Spinal cord (tissue), 10 donors: ENCODE data around the gene SSBP4. TPM values are rescaled to one million over a fixed set of nuclear protein-coding genes. Genes with fewer than 3 reads are reported as not detected.

Source experiments
- DNase-seq, 6 donors: peaks; one replicate each; pipeline versions ENCODE4 v3.0.0 to v3.0.0-alpha.2; 2013 to 2015; ENCODE audit warnings: low spot score in 6 of 6, low read depth in 4 of 6
- H3K27ac ChIP-seq: one replicate; pipeline ENCODE4 v1.5.1; 2013; ENCODE audit warnings: low read depth, low read length, control low read depth
- H3K27me3 ChIP-seq: one replicate; pipeline ENCODE4 v1.6.1; 2013; ENCODE audit warnings: low read length; ENCODE audit not compliant: control insufficient read depth, insufficient read depth
- H3K36me3 ChIP-seq: one replicate; pipeline ENCODE4 v1.6.1; 2013; ENCODE audit warnings: low read length; ENCODE audit not compliant: control insufficient read depth, insufficient read depth
- H3K4me1 ChIP-seq: one replicate; pipeline ENCODE4 v1.6.1; 2013; ENCODE audit warnings: low read length; ENCODE audit not compliant: control insufficient read depth, insufficient read depth
- H3K4me3 ChIP-seq: one replicate; pipeline ENCODE4 v1.5.1; 2013; ENCODE audit warnings: low read depth, low read length, control low read depth
- H3K9me3 ChIP-seq: one replicate; pipeline ENCODE4 v1.6.1; 2013; ENCODE audit warnings: low read length; ENCODE audit not compliant: control insufficient read depth, insufficient read depth
- WGBS: methylation state at CpG from one replicate; pipeline ENCODE4 v1.1.5; 2013; ENCODE audit warnings: missing lambda C conversion rate; ENCODE audit not compliant: insufficient coverage; 5-methylcytosine and 5-hydroxymethylcytosine counted together
- polyA plus RNA-seq, 2 donors: library from polyadenylated mRNA; unstranded; fragments of 120-200 nt; gene quantifications; one replicate each; pipeline ENCODE4 v1.2.1, GENCODE V29; 2013; ENCODE audit not compliant: insufficient read length in 2 of 2
- total RNA-seq, 2 donors: library from RNA; depleted of rRNA in 1 of 2; stranded (reverse); fragments of 120-200 nt in 1 of 2; fragments of >200 nt in 1 of 2; gene quantifications; one replicate each; pipeline versions ENCODE4 v1.2.3 to v1.2.4, GENCODE V29; 2013 to 2014
- donor health status: healthy.

SSBP4 gene
- total and polyA plus RNA-seq, 4 donors: 33.5 to 166 (median 128) TPM

DNA sequence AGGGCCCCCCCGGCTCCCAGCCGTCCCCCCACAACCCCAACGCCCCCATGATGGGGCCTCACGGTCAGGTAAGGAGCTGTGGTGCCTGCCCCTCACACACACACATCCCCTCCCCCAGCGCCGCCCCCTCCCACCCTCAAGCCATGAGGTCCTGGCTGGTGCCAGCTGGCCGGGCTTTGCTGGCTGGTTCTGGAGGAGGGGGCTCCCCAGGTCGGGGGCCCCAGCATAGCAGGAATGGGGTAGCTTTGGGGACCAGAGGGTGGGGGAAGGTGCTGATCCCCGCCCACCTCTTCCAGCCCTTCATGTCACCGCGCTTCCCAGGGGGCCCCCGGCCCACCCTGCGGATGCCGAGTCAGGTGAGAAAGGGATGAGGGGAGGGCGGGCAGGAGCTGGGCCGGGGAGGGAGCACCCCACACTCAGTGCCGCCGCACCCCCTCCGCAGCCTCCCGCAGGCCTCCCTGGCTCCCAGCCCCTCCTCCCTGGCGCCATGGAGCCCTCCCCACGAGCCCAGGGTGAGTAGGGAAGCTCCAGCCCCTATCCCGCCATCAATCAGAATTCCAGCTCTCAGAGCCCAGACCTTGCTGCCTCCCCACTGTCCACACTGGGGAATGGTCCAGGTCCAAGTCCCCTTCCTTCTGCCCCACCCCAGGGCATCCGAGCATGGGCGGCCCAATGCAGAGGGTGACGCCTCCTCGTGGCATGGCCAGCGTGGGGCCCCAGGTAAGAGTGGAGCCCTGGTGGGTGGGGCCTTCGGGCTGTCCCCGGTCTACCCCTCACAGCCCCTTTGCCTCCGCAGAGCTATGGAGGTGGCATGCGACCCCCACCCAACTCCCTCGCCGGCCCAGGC is 12.4 kb downstream of the SSBP4 start:
- DNase-seq: no peak
- H3K27ac ChIP-seq: no peak overlapping the region
- peaks cover 69% of the 10 kb centered on the region for H3K4me1 ChIP-seq

DNA sequence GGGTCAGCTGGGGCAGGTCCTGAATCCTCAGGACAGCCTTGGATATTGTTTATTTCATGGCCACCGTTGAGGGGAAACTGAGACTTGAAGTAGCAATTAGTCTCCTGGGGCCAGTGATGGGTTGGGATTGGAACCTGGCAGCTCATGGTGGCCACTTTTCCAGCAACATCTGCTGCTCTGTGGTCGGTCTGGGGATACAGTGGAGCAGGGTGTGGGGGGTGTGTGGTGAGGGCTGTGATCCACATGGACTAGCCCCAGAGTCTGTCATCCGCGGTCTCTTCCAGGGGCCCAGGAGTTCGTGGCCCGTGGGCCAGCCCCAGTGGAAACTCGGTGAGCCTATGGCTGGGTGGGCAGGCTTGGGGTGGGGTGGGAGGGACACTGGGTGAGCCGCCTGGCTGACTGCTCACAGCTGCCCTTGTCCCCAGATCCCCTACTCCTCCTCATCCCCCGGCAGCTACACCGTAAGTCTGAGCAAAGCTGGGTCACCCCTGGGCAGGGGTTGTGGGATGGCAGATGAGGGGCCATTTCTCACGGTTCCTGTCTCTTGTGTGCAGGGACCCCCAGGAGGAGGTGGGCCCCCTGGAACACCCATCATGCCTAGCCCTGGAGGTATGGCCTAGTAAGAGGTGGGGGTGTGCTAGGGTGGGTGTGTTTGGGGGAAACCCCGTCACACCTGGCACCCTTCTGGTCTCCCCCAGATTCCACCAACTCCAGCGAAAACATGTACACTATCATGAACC is 13.2 kb downstream of the SSBP4 start:
- H3K27ac ChIP-seq: no peak overlapping the region
- WGBS: 29% methylated on average over 3 of the region's 13 CpGs

More for the DNA sequence above, 12.4 kb downstream of the SSBP4 start:
- Histone ChIP-seq H3K36me3 (peaks cover 75% of the 10 kb centered on the region), H3K9me3 (no peaks in the 10 kb centered on the region), H3K4me3 (no peak overlapping the region), H3K27me3 (no peaks in the 10 kb centered on the region)
- 68% methylated on average over 13 of the region's 34 CpGs for WGBS

DNA sequence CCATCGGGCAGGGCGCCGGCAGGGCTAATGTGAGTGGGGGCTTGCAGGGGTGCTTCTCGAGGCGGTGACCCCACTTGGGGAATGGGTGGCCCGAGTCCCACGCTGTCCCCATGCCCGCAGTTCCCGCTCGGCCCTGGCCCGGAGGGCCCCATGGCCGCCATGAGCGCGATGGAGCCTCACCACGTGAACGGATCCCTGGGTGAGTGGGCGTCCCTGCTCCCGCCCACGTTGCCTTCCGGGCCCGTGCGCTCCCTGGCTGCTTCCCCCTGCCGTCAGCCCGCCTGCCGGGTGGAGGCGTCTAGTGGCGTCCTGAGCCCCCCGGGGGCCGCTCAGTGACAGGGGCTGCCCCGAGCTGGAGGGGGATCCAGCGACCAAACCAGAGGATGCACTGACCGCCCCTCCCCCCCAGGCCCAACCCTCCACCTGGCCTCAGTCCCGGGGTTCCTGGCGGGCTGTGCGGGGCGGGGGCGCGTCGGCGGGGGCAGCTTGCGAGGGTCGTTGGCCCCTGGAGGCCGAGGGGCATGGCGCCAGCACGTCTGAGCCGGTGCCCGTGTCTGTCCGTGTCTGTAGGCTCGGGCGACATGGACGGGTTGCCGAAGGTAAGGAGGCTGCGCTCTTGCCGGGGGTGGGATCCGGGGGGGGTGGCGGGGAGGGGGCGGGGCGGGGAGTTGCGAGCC is 14.0 kb downstream of the SSBP4 start:
- Histone ChIP-seq H3K4me3 (peak overlapping the region; percentile 19), H3K4me1 (peaks cover 78% of the 10 kb centered on the region), H3K27me3 (no peaks in the 10 kb centered on the region), H3K9me3 (no peaks in the 10 kb centered on the region), H3K27ac (no peak overlapping the region), H3K36me3 (peaks cover 64% of the 10 kb centered on the region)
- 13% methylated on average over 54 of the region's 59 CpGs for WGBS
- DNase-seq: peak in 2 of 6 donors; percentile 69

More for the DNA sequence above, 13.2 kb downstream of the SSBP4 start:
- peak overlapping the region; percentile 19 for H3K4me3 ChIP-seq
- H3K36me3 ChIP-seq: peaks cover 72% of the 10 kb centered on the region
- H3K4me1 ChIP-seq: peaks cover 75% of the 10 kb centered on the region
- H3K9me3 ChIP-seq: no peaks in the 10 kb centered on the region
- no peak for DNase-seq
- no peaks in the 10 kb centered on the region for H3K27me3 ChIP-seq

DNA sequence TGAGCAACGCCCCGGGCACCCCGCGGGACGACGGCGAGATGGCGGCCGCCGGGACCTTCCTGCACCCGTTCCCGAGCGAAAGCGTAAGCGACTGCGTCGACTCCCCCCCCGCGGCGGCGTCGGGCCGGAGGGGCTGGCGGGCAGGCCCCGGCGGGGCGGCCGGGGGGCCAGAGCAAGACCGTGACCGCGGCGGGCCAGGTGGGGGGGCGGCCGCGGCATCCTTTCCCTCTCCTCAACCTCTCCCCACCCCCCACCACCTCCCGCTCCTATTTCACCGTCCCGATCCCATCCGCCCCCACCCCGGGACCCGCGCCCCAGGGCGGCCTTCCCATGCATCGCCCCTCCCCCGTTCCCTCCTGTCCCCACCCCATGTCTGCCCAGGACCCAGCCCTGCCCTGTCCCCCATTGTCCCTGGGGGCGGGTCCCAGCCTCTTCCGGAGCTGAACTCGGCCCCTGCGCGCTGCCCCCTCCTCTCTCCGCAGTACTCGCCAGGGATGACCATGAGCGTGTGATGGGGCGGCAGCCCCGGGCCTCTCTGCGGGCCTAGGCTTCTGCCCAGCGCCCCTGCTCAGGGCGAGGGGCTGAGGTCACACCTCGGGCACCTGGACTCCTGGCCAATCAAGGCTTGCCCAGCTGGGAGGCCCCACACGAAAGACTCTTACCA is 14.7 kb downstream of the SSBP4 start:
- WGBS: 8% methylated on average over 55 of the region's 60 CpGs
- Histone ChIP-seq H3K27ac (peak overlapping the region; percentile 40), H3K36me3 (peaks cover 62% of the 10 kb centered on the region), H3K4me1 (peaks cover 78% of the 10 kb centered on the region), H3K4me3 (peak overlapping the region; percentile 16), H3K9me3 (no peaks in the 10 kb centered on the region), H3K27me3 (no peaks in the 10 kb centered on the region)
- peak in 1 of 6 donors; percentile 41 for DNase-seq

GRCh38 chr19:18434411-18435175 is 15.4 kb downstream of the SSBP4 start:
- Histone ChIP-seq H3K9me3 (no peaks in the 10 kb centered on the region), H3K27me3 (no peaks in the 10 kb centered on the region), H3K27ac (peak overlapping the region; percentile 40), H3K4me3 (no peak overlapping the region), H3K36me3 (peaks cover 62% of the 10 kb centered on the region), H3K4me1 (peaks cover 76% of the 10 kb centered on the region)
- no peak for DNase-seq
- 86% methylated on average over 13 of the region's 21 CpGs for WGBS

DNA sequence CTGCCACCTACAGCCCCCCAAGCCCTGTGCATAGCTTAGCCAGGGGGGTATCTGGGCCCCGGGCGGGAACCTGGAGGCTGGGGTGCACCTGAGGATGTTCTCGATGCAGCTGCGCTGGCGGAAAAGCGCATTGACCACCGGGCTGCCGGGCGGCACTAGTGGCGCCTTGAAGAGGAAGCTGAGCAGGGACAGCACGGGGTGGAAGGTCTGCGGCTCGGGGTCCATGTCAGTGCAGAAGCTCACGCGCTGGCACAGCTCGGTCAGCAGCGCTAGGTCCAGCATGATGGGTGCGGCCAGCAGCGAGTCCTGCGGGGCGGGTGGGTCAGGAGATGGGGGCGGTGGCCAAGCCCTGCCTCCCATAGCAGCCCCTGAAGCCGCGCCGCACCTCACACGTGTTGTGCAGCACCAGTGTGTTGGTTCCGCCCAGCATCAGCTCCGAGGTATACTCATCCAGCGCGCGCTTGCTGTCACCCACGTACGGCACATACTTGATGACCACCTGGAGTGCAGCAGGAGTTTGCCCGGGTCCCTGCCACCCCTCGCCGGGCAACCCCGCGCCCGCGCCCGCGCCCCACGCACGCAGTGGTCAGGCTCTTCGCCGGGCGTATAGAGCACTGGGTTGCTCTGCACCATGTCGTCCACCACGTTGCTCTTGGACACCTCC is 16.1 kb downstream of the SSBP4 start:
- 92% methylated on average over 47 of the region's 49 CpGs for WGBS
- DNase-seq: no peak
- H3K9me3 ChIP-seq: no peaks in the 10 kb centered on the region
- H3K4me3 ChIP-seq: no peak overlapping the region
- H3K27me3 ChIP-seq: no peaks in the 10 kb centered on the region
- no peak overlapping the region for H3K27ac ChIP-seq
- H3K36me3 ChIP-seq: peaks cover 55% of the 10 kb centered on the region
- H3K4me1 ChIP-seq: peaks cover 69% of the 10 kb centered on the region

DNA sequence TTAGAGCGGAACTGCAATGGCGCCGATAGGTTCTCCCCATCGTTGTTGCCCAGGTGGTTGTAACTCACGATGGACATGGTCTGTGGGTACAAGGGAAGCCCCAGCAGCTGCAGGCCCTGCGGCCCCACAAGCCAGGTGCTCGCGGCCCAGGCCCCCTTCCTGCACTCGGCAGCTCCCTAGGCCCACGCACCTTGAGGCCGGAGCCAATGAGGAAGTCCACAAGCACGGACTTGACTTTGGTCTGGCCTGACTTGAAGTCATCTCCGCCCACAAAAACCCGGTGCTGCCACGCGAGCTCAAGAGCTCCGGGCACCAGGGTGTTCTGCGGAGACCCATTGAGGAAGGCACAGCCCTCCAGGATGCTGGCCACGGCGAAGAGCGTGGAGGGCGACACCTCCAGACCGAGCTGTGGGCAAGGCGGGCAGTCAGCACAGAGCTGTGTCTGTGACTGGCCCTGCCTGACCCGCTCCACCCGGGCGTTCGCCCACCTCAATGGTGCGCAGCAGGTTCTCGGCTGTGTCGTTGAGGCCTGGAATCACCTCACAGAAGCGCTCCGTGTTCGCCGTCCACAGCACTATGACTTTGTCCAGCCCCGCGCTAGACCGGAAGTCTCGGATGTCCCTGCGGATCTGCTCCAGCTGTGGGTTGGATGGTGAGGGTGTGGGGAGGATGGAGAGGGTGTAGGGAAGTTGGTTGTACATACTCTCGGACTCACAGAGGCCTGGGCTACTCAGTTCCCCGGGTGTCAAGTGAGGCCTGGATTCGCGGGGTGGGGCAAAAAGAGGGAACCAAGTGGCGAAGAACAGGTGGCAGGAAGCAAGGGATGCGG is 16.9 kb downstream of the SSBP4 start:
- Histone ChIP-seq H3K4me1 (peaks cover 61% of the 10 kb centered on the region), H3K36me3 (peaks cover 55% of the 10 kb centered on the region)
- 85% methylated on average over 41 of the region's 46 CpGs for WGBS

More for the DNA sequence above, 16.9 kb downstream of the SSBP4 start:
- no peak overlapping the region for H3K27ac ChIP-seq
- DNase-seq: no peak
- no peak overlapping the region for H3K4me3 ChIP-seq
- no peaks in the 10 kb centered on the region for H3K27me3 ChIP-seq
- no peaks in the 10 kb centered on the region for H3K9me3 ChIP-seq
